Measurements from ENCODE around the gene EGR4.

Gene EGR4

DNA sequence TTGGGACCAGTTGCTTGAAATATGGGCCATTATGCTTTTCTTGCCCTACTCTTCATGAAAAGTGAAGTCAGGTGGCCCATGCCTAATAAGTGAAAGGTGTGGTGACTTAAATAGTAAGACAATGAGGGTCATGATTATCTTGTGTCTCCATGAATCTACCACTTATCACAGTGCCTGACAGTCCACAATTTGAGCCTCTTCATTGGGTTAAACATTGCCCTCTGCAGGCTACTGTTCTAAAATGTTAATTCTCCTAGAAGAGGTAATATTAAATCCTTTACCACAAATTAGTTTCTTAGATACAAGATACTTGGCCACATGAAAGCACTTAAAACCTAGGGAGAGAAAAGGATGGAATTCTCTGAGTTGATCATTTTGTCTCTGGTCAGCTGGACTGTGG, 4.0 kb downstream of the EGR4 start:
- DNase-seq, result no peak

DNA sequence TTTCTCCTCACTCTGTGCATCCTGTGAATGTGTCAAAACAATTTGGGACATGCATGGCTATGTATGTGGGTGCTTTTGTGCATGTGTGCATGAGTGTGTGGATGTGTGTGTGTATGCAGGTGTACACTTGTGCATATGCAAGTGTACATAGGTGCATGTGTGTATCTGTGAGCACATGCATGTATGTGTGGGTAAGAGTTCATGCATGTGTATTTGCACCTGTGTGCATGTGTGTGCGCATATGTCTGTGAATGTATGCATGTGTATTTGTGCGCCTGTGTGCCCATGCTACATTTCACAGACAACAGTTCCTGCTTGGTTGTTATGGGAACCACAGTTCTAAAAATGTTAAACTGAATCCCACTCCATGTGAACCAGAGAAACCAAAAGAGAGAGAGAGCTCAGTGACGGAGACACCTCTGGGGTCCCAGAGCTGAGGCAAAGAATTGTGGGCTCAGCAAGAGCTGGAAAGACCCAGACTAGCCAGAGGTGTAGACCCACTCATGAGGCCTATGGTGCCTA, 7.2 kb downstream of the EGR4 start:
- no peak for DNase-seq

DNA sequence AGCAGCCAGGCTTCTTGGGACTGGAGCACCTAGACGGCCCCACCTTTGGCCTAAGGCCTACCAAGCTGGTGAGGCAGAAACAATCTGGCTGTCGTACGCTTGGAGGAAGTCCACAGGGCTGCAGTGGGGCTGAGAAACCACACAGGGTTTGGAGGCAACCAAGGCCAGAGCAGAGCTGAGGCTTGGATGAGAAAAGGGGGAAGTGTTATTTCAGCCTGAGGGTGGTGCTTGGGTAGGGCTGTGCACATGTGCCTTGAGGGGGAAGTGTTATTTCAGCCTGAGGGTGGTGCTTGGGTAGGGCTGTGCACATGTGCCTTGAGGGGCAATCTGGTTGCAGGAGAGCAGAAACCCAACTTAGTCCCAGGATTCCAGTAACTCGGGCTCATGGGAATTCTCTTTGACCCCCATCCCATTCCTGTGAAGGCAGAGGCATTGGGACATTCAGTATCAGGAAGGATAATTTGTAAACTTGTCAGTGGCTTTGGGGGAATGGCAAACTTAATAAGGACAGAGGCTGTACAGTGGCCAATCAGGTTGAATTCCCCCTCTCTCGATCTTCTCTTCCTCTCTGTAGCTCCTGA, 8.1 kb downstream of the EGR4 start:
- DNase-seq, result no peak

DNA sequence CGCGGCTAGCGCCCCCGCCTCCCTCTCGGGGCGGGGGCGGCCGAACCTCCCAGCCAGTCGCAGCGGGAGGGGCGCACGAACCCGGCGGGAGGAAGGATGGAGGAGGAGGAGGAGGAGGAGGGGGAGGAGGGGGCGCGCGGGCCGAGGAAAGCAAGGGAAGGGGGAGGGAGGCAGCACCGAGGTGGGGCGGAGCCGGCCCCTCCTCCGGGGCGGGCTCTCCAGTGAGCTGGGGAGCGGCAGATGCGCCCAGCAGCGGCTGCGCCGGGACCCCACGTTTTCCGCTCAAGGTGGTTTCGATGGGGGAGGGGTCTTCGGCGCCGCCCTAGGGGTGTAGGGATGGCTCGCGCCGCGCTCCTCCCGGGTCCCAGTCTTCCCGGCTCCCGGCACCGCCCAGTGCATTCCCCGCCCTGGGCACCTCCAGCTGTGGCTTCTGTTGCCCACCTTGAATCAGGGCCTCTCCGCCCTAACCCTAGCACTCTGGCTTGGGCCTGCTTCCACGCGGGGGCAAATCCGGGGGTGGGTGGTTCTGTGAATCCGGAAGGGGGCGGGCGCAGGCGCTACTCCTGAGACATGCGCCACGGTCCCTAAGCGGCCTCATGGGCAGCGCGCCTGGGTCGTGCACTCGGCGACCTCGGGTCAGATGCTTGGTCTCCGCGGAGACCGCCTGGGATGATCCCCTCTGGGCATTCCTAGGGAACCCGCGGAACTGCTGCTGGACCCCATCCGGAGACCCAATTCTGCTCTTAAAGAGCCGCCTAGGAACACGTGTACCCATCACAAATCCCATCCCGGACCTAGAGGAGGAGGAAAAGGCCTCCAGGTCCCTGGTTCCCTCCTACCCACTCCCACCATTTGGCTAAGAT, 8.8 kb downstream of the EGR4 start, which contains the start of gene FBXO41:
Gene FBXO41, minus strand, starts transcription at position 183 of the 863 bp plus-strand sequence. CDS start 14,848 bp downstream, outside the sequence.
- peak; percentile 71 for DNase-seq

DNA sequence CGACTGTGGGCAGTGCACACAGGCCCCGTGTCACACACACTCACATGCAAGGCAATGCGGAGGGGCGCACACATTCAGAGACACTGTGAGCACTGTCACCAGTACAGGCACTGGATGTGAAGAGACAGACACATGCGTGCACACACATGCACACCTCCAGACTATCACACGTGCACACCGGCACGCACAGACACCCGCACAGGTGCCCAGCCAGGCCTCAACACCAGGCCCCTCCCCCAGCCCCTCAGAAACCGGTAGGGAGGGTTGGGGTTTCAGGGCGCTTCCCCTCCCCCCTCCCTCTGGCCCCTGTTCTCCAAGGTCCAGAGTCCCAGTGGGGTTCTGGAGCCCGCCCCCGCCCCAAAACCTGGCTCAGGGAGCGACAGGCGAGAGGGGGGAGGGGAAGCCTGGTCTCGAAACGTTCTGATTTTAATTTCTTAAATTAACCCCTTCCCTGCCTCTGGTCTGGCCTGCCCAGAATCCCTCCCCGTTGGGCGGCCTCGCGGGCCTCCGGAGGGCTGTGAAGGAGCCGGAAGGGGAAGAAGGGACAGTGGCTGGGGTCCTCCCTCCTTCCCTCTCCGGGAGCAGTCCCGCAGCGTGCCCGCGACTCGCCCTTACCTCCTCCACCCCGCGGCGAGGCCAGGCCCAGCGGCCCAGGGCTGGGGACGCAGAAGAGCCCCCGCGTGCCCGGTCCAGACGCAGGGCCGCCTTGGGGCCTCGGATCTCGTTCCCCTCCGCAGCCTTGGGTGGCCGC, 9.6 kb downstream of the EGR4 start:
- DNase-seq, result peak; percentile 41

DNA sequence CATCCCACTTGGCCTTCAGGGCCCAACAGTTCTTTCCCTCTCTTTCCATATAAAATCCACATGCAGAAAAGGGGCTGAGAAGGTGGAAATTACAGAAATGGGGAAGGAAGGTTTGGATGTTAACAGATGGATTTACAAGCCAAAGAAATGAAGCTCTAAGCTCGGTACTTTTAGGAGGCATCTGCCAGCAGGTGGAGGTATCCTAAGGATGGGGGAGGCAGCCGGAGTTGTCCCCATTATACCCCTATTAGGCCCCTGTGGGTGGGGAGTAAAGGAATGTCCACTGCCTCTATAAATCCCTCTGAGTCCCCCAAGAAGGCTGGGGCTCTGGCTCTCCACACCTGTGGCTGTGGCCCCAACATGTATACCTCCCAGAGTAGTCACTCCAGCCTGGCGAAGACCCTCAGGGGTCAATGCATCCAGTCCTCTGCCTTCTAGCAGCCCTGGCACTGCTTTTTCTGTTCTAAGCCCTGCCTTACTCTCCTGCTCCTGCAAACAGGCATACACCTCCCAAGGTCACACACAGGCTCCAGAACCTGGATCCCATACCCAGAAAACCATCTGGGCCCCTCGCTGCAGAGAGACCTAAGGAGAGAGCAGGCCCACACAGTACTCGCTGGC, 10.3 kb downstream of the EGR4 start:
- no peak for DNase-seq

DNA sequence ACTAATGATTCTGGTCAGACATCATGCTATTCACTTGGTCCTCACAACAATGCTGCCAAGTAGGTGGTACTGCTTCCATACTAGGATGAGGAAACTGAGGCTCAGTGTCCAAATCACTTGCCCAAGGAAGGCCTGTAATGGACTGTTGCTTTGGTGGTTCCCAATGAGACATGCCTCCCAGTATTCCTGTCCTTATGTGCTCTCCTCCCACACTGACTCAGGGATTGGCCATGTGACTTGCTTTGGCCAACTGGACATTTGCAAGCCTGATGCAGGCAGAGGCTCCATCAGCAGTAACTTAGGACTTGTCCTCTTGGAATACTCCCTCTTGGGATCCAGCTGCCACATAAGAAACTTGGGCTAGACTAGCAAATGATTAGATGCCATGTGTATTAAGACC, 12.1 kb downstream of the EGR4 start:
- DNase-seq, result no peak

DNA sequence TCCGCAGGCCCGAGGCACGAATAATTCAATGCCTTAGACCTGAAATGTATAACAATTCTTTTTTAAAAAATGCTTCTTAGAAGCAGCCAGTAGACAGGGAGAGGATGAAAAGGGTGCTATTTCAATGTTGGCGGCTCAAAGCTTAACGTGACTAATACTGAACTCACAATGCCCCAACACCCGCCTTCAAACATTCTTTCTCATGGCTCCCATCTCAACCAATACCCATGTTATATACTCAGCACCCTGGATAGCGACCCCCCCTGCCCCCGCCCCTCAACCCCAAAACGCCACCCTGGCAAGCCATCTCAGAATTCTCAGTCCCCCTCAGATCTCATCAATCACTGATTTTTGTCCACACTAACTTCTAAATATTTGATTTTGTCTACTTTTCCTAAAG, 13.5 kb downstream of the EGR4 start:
- no peak for DNase-seq

DNA sequence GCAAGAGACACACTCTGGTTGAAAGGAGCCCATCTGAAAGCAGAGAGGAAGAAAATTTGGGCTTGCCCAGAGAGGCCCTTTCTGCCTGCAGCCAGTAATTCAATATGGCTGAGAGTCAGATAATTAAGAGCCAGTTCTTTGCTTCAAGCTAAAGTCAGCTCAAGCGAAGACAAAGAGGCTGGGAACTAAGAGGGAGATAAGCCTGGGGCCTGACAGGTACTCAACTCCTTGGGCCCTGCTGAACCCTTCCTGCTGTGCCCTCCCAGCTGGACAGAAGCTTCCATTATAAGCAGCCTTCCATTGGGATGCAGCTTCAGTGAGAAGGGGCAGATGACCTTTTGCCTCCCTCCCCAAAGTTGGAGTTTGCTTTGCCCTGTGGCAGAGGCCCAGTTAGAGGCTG, 21.1 kb downstream of the EGR4 start:
- DNase-seq, result no peak

DNA sequence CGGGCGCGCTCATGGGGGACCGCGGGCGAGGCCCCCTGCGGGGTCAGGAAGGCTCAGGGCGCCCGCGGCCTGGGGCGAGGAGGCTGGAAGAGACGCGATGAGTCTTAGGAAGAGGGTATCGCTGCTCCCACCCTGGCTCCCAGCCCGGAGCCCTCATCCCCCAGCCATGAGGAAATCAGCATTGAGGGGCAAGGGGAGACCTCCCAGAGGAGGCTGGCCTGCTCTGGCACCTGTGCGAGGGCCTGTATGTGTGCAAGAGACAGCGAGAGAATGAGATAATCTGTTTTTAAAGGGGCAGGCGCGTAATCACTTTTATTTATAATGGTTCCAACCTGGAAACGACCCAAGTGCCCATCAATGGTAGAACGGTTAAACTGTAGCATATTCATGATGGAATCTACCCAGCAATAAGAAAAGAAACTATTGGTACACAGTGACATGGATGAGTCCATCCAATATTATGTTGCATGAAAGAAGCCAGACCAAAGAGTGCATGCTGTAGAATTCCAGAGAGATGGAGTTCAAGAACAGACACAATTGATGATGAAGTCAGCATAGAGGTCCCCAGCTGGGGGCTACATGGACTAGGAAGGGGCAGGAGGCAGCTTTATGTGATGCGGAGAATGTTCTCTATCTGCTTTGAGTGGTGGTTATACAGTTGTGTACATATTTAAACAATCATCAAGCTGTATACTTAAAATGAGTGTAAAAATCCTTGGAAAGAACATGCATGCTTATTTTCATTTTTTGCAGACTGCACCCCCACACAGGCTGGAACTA, 23.5 kb downstream of the EGR4 start:
- no peak for DNase-seq

DNA sequence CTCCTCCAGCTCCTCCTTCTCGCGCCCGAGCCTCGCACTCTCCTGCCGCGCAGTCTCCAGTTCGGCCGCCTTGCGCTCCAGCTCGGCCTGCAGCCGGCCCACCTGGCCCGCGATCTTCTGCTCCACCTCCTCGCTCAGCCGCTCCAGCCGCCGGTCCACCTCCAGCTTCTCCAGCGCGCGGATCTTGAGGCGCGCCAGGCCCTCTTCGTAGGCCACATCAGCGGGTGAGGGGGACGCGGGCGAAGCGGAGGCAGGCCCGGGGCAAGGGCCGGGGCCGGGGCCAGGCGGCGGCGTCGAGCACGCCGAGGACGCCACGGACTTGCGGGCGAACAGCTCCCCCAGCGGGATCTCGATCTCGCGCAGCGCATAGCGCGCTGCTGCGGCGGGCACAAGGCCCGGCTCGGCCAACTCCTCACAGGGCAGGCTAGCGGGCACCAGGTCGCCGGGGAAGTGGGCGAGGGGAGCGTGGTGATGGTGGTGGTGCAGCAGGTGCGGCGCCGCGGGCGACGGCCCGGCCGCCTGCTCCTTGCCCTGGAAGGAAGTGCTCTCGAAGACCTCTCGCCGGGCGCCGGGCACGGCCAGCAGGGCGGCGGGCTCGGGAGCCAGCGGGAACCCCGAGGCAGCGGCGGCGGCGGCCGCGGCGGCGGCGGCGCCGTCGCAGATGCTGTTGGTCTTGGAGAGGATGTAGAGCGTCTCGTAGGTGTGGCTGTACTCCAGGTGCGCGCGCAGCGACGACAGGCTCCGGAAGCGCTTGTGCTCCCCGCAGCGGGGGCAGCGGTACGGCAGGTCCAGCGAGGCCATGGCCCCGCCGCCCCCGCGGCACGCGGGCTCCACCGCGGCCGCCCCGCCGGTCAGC, 24.3 kb downstream of the EGR4 start:
- DNase-seq, result peak; percentile 65

DNA sequence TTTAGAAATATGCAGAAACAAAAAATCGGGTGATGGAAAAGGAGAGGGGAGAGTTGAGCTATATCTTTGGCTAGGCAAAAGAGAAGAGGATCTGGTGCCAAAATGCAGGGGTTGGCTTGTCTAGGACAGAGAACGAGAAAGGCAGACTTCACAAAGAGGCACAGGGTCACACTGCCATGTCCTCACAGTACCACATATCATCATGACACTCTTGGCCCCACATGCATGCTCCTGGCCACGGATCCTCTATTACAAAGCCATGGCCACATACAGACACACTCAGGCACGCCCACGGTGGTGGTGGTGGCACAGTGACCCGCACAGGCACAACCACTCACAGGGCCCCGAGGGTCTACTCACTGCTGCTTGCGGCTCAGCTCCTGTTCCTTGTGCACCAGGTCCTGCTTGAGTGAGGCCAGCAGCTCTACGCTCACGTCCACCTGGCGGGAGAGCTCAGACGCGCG, 24.9 kb downstream of the EGR4 start:
- no peak for DNase-seq

DNA sequence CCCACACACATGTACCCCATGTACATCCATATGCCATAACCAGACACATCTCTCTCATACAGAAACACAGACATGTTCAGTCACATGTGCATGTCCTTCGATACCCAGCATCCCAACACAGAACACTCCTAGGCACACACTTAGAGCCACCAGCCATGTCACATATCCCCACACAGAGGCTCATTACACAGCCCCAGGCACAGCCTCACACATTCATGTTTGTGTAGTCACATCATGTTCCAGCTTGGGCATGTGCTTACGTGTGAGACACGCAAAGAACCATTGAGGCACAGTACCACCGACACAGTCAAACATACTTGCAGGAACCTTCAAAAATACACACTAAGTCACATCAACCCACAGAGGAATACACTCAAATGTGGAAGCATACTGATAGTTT, 26.3 kb downstream of the EGR4 start:
- DNase-seq, result no peak

DNA sequence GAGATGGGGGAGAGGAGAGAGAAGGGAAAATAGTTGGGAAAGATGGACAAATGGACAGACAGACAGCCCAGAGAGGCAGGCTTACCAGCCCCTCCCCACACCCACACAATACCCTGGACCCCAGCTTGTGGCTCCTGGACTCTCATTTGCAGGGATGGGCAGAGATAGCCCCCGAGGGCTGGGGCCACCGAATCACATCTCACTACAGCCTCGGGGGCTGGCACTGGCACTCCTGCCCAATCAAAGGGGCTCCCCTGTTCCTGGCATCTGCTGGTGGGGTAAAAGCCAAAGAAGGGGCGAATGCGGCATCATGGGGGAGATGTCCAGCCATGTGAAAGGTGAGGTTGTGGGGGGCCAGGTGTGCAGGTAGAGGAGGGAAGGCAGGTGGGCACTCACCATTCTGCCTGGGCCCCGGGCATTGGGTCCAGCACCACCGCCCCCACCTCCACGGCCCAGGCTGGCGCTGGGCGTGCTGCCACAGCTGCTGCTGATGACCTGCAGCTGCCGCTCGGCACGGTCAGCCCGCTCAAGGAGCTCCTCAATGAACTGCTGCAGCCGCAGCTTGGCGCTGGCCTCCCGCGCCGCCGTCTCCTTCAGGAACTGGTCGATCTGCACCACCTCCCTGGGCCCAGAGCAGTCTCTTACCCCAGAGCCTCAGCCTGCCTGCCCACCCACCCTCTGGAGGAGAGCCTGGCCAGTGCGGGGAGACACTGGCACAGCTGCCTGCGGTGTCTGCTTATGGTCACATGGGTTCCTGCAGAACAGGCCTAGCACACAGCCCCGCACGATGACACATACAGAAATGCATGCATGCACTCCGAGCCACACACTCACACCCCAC, 27.1 kb downstream of the EGR4 start:
- no peak for DNase-seq

DNA sequence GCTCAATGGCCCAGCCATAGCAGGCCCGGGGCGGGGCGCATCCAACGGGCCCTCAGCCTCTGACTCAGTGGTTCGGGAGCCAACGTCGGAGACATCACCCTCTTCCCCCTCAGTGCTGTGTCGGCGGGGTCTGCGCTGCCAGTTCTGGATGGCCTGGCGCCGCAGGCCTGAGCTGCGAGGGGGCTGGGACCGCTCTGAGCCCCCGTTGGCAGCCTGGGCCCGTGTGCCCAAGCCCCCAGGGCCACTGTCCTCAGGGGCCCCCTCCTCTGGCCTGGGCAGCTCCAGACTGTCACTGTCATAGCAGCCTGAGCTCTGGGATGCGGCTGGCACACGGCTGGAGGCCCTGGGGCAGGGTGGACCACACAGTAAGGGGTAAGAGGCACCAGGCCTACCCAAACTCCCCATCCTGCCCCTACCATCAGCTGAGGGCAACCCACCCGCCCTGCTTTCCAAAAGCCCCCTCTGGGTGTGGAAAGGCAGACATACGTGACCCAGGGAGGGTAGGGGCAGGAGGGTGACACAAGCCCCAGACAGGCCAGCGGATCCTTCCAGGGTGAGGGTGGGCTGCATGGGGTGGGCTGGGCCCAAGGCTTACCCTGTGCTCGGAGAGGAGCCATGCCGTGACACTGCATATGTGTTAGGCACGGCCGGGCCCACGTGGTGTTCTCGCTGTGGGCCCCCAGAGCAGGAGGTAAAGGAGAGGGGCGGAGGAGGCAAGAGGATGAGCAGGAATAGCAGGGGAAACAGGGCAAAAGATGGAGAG, 27.9 kb downstream of the EGR4 start:
- no peak for DNase-seq

DNA sequence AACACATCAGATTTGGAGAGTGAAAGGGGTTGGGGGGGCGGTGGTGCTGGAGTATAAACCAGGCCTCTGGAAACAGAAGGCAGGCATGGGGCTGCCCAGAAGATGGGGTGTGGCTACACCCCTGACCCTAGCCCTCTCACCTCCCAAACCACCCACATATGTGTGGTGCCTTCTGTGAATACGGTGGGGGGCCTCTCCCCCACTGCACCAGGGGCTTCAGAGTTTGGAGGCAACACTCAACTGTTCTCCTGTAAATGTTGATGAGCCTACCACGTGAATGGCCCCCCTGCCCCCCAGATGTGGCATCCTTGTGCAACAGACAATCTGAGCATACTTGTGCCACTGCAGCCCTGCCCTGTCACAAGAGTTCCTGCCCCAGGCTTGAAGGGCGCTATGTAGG, 28.6 kb downstream of the EGR4 start:
- DNase-seq, result no peak

DNA sequence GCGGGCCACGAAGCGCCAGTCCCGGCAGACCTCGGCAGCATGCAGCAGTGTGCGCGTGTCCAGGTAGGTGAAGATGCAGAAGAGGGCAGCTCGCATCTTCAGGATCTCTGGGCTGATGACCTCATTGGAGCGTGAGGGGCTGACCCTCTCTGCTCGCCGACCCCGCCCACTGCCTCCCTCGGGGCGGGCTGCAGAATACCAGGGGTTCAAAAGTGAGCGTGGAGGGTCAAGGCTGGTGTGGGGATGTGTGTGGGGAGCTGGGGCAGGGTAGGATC, 29.1 kb downstream of the EGR4 start:
- no peak for DNase-seq

DNA sequence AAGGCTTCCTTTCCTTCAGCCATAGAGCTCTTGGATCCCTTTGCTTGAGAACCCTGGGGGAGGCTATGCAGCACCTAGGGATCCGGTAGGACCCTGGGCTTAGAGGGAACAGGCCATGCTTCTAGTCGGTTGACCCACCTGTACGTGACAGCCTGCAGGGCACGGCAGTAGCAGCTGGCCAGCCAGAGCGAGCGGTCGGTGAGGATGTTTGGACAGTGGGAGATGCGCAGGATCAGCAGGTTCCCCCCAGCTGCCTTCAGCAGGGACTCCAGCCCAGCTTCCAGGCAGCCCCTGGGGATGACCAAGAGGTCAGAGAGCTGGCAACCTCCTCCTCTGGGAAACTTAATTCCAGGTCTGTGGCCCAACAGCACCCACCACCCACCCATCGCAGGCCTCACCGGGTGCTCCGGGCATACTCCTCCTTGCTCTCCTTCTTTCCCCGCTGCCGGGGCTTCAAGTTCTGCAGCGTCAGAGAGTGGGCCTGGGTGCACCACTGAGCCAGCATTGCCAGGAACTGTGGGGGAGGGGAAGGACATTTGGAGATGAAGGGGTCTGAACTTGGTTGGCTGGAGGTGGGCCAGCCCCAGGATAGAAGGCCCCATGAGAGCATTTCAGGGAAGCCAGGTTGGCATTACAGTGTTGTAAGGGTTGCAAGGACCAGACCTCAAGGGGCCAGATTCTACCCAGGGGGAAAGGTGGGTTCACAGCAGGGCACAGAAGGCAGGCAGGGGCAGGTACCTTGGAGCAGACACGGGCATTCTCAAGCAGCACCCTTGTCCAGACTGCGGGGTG, 29.6 kb downstream of the EGR4 start:
- DNase-seq, result no peak

Data from eye (tissue), 1 donor.